ENCODE data around the gene WDR7.

DNA sequence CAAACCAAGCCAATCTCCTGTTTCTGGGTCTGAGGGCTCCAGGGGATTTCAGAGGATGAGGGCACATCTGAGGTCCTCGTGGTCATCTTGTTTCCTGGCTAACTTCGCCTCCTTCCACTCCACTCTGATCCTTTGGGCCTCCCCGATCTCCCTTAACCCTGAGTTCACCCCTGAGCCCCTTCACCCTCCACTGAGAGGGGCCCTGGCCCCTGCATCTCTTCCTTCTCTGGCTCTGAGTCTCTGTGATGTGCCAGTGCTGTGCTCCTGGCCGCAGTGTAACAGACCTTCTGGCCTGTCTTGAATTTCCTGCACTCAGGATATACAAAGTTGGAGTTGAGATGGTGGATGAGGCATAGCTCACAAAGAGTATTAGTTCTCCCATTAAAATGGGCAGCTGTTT, 411.0 kb downstream of the WDR7 start:
- TF ChIP-seq POLR2A (IDR thresholded peaks at IDR 0.05): no peak
- TF ChIP-seq, protein P1, sequence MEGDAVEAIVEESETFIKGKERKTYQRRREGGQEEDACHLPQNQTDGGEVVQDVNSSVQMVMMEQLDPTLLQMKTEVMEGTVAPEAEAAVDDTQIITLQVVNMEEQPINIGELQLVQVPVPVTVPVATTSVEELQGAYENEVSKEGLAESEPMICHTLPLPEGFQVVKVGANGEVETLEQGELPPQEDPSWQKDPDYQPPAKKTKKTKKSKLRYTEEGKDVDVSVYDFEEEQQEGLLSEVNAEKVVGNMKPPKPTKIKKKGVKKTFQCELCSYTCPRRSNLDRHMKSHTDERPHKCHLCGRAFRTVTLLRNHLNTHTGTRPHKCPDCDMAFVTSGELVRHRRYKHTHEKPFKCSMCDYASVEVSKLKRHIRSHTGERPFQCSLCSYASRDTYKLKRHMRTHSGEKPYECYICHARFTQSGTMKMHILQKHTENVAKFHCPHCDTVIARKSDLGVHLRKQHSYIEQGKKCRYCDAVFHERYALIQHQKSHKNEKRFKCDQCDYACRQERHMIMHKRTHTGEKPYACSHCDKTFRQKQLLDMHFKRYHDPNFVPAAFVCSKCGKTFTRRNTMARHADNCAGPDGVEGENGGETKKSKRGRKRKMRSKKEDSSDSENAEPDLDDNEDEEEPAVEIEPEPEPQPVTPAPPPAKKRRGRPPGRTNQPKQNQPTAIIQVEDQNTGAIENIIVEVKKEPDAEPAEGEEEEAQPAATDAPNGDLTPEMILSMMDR (IDR thresholded peaks at IDR 0.05): no peak
- no peak for TF ChIP-seq POLR2AphosphoS5 (IDR thresholded peaks at IDR 0.05)
